ENCODE results near the gene OR5AU1. TPM values are rescaled to one million over a fixed set of nuclear protein-coding genes. Genes with fewer than 3 reads are reported as not detected.

Gene OR5AU1
- polyA plus RNA-seq, 3 donors = not detected

DNA sequence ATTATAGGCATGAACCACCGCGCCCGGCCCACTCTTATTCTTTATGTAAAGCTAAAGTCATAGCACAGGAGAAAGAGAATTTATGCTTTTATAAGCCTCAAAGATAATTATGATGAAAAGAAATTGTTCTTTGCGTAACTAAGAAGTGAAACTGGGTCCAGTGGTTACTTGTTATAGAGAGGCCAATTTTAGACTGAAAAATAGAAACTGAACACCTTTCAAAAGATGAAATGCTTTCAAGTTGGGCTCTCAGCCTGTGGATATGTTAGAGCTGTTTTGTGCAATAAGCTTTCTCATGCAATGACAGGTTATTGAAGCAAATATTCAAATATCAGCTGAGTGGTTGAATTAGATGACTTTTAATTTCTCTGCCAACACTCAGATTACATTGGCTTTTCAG lies 47.1 kb downstream of the OR5AU1 start:
- Histone ChIP-seq H3K27me3 (ENCODE audit: control insufficient read depth in 2 of 2, insufficient read depth in 2 of 2, low read length in 2 of 2) (no peaks in the 10 kb centered on the region), H3K4me1 (ENCODE audit: control insufficient read depth in 1 of 2, insufficient read depth in 2 of 2, low read length in 2 of 2) (peaks cover 43 to 46% of the 10 kb centered on the region in 2 donors), H4K20me1 (ENCODE audit: insufficient read depth, low read length) (no peaks in the 10 kb centered on the region), H3K36me3 (replicated peaks in 1 of 2; ENCODE audit: control insufficient read depth in 1 of 2, insufficient read depth in 2 of 2, low read length in 2 of 2) (no peaks in the 10 kb centered on the region), H3K27ac (ENCODE audit: low read depth in 1 of 2, low read length in 2 of 2) (no peak overlapping the region), H2AFZ (ENCODE audit: insufficient read depth, low read depth, low read length, poor library complexity, severe bottlenecking) (no peak overlapping the region), H3K9me3 (replicated peaks in 1 of 2; ENCODE audit: control insufficient read depth in 1 of 2, insufficient read depth in 1 of 2, low read length in 2 of 2) (no peaks in the 10 kb centered on the region), H3K4me2 (replicated peaks; ENCODE audit: extremely low read depth, low read length, poor library complexity, severe bottlenecking) (no peak overlapping the region), H3K4me3 (replicated peaks in 1 of 3; ENCODE audit: low read depth in 2 of 3, low read length in 3 of 3) (no peak overlapping the region), H3K9ac (ENCODE audit: insufficient read depth, low read length, poor library complexity, severe bottlenecking) (no peak overlapping the region), H3K79me2 (ENCODE audit: insufficient read depth, low read length) (no peaks in the 10 kb centered on the region)
- intact Hi-C loops (cut with micrococcal nuclease) = loop anchor here (5.0 to 10.0 kb wide), 4 partner anchors 91 to 644 kb away; partner anchors contain the start of genes ANG (in 1 of the 2), PIP4P1 (in 1 of the 2), PNP (in 1 of the 2) and RNASE4 (in 1 of the 2)
- peaks cover 51% of the 10 kb centered on the region for H3K4me1 Mint-ChIP-seq
- peak overlapping the region in 1 of 7 donors; percentile 33 for H3K27ac Mint-ChIP-seq
- no peaks in the 10 kb centered on the region for H3K36me3 Mint-ChIP-seq
- H3K4me3 Mint-ChIP-seq = no peak overlapping the region
- no peaks in the 10 kb centered on the region for H3K9me3 Mint-ChIP-seq
- H3K27me3 Mint-ChIP-seq (ENCODE audit: low read depth in 3 of 3) = peaks cover 0 to 1% (median 0%) of the 10 kb centered on the region in 3 donors
- WGBS (ENCODE audit: insufficient coverage) = 9% methylated on average over 1 of the region's 4 CpGs
- no peak for DNase-seq
- TF ChIP-seq, protein P1, sequence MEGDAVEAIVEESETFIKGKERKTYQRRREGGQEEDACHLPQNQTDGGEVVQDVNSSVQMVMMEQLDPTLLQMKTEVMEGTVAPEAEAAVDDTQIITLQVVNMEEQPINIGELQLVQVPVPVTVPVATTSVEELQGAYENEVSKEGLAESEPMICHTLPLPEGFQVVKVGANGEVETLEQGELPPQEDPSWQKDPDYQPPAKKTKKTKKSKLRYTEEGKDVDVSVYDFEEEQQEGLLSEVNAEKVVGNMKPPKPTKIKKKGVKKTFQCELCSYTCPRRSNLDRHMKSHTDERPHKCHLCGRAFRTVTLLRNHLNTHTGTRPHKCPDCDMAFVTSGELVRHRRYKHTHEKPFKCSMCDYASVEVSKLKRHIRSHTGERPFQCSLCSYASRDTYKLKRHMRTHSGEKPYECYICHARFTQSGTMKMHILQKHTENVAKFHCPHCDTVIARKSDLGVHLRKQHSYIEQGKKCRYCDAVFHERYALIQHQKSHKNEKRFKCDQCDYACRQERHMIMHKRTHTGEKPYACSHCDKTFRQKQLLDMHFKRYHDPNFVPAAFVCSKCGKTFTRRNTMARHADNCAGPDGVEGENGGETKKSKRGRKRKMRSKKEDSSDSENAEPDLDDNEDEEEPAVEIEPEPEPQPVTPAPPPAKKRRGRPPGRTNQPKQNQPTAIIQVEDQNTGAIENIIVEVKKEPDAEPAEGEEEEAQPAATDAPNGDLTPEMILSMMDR (IDR thresholded peaks at IDR 0.05) = no peak

DNA sequence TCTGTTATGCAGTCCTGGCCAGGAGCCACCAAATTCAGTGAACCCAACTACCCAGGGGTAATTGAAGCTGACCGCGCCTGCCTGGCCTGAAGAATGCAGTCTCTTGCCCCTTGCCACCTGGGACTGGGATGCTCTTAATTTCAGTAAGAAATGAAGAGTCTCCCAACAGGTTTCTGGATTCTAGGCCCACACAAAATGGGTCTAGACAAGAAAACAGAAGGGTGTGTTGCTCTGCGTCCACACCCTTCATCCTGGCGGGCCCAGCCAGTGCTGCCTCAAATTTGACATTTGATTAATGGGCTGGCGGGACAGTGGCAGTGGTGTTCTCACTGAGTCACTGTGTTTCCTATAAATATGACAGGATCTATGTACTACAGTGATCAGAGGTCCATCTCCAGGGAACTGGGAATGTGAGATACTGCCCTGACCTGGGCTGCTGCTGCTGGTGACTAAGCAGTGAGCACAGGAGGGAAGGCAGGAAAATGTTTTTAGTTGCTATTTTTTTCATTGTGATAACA lies 48.5 kb downstream of the OR5AU1 start:
- Mint-ChIP-seq H3K9me3 (no peaks in the 10 kb centered on the region), H3K4me3 (no peak overlapping the region), H3K36me3 (no peaks in the 10 kb centered on the region), H3K27me3 (ENCODE audit: low read depth in 3 of 3) (no peaks in the 10 kb centered on the region), H3K4me1 (peaks cover 56% of the 10 kb centered on the region), H3K27ac (peak overlapping the region; percentile 97 to 99 (median 98))
- Histone ChIP-seq H3K4me2 (replicated peaks; ENCODE audit: extremely low read depth, low read length, poor library complexity, severe bottlenecking) (peak overlapping the region; percentile 71), H3K4me1 (ENCODE audit: control insufficient read depth in 1 of 2, insufficient read depth in 2 of 2, low read length in 2 of 2) (peaks cover 48 to 52% of the 10 kb centered on the region in 2 donors), H3K27ac (ENCODE audit: low read depth in 1 of 2, low read length in 2 of 2) (peak overlapping the region; percentile 74 to 98), H3K27me3 (ENCODE audit: control insufficient read depth in 2 of 2, insufficient read depth in 2 of 2, low read length in 2 of 2) (no peaks in the 10 kb centered on the region), H4K20me1 (ENCODE audit: insufficient read depth, low read length) (no peaks in the 10 kb centered on the region), H3K4me3 (replicated peaks in 1 of 3; ENCODE audit: low read depth in 2 of 3, low read length in 3 of 3) (peak overlapping the region in 1 of 3 experiments; percentile 84), H3K36me3 (replicated peaks in 1 of 2; ENCODE audit: control insufficient read depth in 1 of 2, insufficient read depth in 2 of 2, low read length in 2 of 2) (no peaks in the 10 kb centered on the region), H3K9me3 (replicated peaks in 1 of 2; ENCODE audit: control insufficient read depth in 1 of 2, insufficient read depth in 1 of 2, low read length in 2 of 2) (no peaks in the 10 kb centered on the region), H2AFZ (ENCODE audit: insufficient read depth, low read depth, low read length, poor library complexity, severe bottlenecking) (peak overlapping the region; percentile 65), H3K9ac (ENCODE audit: insufficient read depth, low read length, poor library complexity, severe bottlenecking) (no peak overlapping the region), H3K79me2 (ENCODE audit: insufficient read depth, low read length) (no peaks in the 10 kb centered on the region)
- TF ChIP-seq, protein P1 (IDR thresholded peaks at IDR 0.05) = no peak
- 96% methylated on average over 4 of the region's 5 CpGs for WGBS (ENCODE audit: insufficient coverage)
- intact Hi-C loops (cut with micrococcal nuclease) = loop anchor here (2.0 to 10.0 kb wide), 5 partner anchors 15 to 643 kb away; partner anchors contain the start of genes ANG (in 1 of the 2), PIP4P1 (in 1 of the 2), PNP (in 1 of the 2) and RNASE4 (in 1 of the 2)
- DNase-seq = no peak

All from CD14-positive monocyte (primary cell).